Neural cell (in vitro differentiated cells): ENCODE results near the gene CPXM2. TPM values are rescaled to one million over a fixed set of nuclear protein-coding genes. Genes with fewer than 3 reads are reported as not detected.

Source experiments
- H2AFZ ChIP-seq: fragments of 200-600, 300-800 bp; sonication (generic), shearing (Covaris generic); 2 replicates; pipeline ENCODE4 v1.6.0; 2014; ENCODE audit warnings: low read depth, mild to moderate bottlenecking, antibody characterized with exemption, low read length, moderate library complexity
- H3F3A ChIP-seq: fragments of 200-600 bp; shearing (Covaris generic); 2 replicates; pipeline ENCODE4 v1.6.1; 2016; ENCODE audit warnings: mild to moderate bottlenecking, moderate library complexity, mixed read lengths, antibody characterized with exemption, low read length; ENCODE audit not compliant: insufficient read depth, poor library complexity, severe bottlenecking
- H3K27ac ChIP-seq: fragments of 200-600, 300-800 bp; sonication (generic), shearing (Covaris generic); 2 replicates; pipeline ENCODE4 v1.5.1; 2014; ENCODE audit warnings: mild to moderate bottlenecking, low read length, moderate library complexity
- H3K27me3 ChIP-seq: fragments of 300-800, 200-600 bp; sonication (generic), shearing (Covaris generic); 2 replicates; pipeline ENCODE4 v1.6.0; 2014; ENCODE audit warnings: mild to moderate bottlenecking, low read depth, low read length, moderate library complexity; ENCODE audit not compliant: insufficient read depth
- H3K36me3 ChIP-seq: fragments of 300-800, 200-600 bp; sonication (generic), shearing (Covaris generic); 2 replicates; pipeline ENCODE4 v1.5.1; 2014; ENCODE audit warnings: mild to moderate bottlenecking, antibody characterized with exemption, low read length, moderate library complexity; ENCODE audit not compliant: insufficient read depth
- H3K4me2 ChIP-seq: fragments of 300-800, 200-600 bp; sonication (generic), shearing (Covaris generic); 2 replicates; pipeline ENCODE4 v1.6.0; 2014; ENCODE audit warnings: mild to moderate bottlenecking, low read length
- H3K4me3 ChIP-seq: fragments of 300-800, 200-600 bp; sonication (generic), shearing (Covaris generic); 2 replicates; pipeline ENCODE4 v1.5.1; 2014; ENCODE audit warnings: mild to moderate bottlenecking, low read length, moderate library complexity
- H3K79me2 ChIP-seq: fragments of 200-600 bp; shearing (Covaris generic); replicated peaks from 2 replicates; pipeline ENCODE4 v1.6.0; 2014; ENCODE audit warnings: mild to moderate bottlenecking, low read length, moderate library complexity; ENCODE audit not compliant: insufficient read depth
- H3K9ac ChIP-seq: fragments of 300-800, 200-600 bp; sonication (generic), shearing (Covaris generic); 2 replicates; pipeline ENCODE4 v1.6.1; 2016; ENCODE audit warnings: mild to moderate bottlenecking, low read length, mixed read lengths
- H3K9me2 ChIP-seq: fragments of 200-600 bp; shearing (Covaris generic); 2 replicates; pipeline ENCODE4 v1.6.1; 2016; ENCODE audit warnings: mild to moderate bottlenecking, low read length, mixed read lengths; ENCODE audit not compliant: insufficient read depth
- H3K9me3 ChIP-seq: fragments of 200-600, 300-800 bp; sonication (generic), shearing (Covaris generic); 2 replicates; pipeline ENCODE4 v1.6.1; 2016; ENCODE audit warnings: mild to moderate bottlenecking, mixed run types, low read length, moderate library complexity, mixed read lengths
- H4K20me1 ChIP-seq: fragments of 200-600 bp; shearing (Covaris generic); 2 replicates; pipeline ENCODE4 v1.6.1; 2016; ENCODE audit warnings: mild to moderate bottlenecking, mixed run types; ENCODE audit not compliant: insufficient read depth
- CTCF ChIP-seq: fragments of 450-650 bp; IDR thresholded peaks from 2 replicates; pipeline ENCODE4 v1.5.1; 2014; ENCODE audit warnings: antibody characterized with exemption, mild to moderate bottlenecking, moderate library complexity; ENCODE audit not compliant: poor library complexity, severe bottlenecking
- EP300 ChIP-seq: fragments of 450-650 bp; conservative IDR thresholded peaks from 2 replicates; pipeline ENCODE4 v1.6.1; 2014; ENCODE audit warnings: antibody characterized with exemption, mild to moderate bottlenecking, moderate library complexity; ENCODE audit not compliant: poor library complexity, severe bottlenecking
- EZH2 ChIP-seq: fragments of 200-600, 300-800 bp; shearing (Covaris generic), sonication (generic); IDR thresholded peaks from 2 replicates; pipeline ENCODE4 v1.6.1; 2014; ENCODE audit warnings: antibody characterized with exemption, low read length, borderline replicate concordance, mild to moderate bottlenecking; ENCODE audit not compliant: insufficient read depth, poor library complexity, severe bottlenecking
- MXI1 ChIP-seq: fragments of 450-650 bp; conservative IDR thresholded peaks from 2 replicates; pipeline ENCODE4 v1.6.1; 2014; ENCODE audit warnings: antibody characterized with exemption, mild to moderate bottlenecking; ENCODE audit not compliant: poor library complexity, severe bottlenecking
- POLR2AphosphoS5 ChIP-seq: IDR thresholded peaks from 2 replicates; pipeline ENCODE4 v1.6.1; 2012
- RAD21 ChIP-seq: fragments of 450-650 bp; conservative IDR thresholded peaks from 2 replicates; pipeline ENCODE4 v1.6.1; 2014; ENCODE audit warnings: antibody characterized with exemption, mild to moderate bottlenecking, moderate library complexity
- SMC3 ChIP-seq: fragments of 450-650 bp; conservative IDR thresholded peaks from 2 replicates; pipeline ENCODE4 v1.6.1; 2014; ENCODE audit warnings: antibody characterized with exemption, mild to moderate bottlenecking, moderate library complexity; ENCODE audit not compliant: poor library complexity
- TAF1 ChIP-seq: IDR thresholded peaks from 2 replicates; pipeline ENCODE4 v1.6.1; 2012; ENCODE audit warnings: low read depth
- polyA plus RNA-seq: library from polyadenylated mRNA; depleted of rRNA; stranded (reverse); fragments of >200 nt; gene quantifications from 2 replicates; pipeline ENCODE4 v1.2.3, GENCODE V29; 2014
- TF ChIP-seq, protein P1 (sequence below): IDR thresholded peaks from 2 replicates; pipeline ENCODE4 v1.6.1; 2012; ENCODE audit warnings: borderline replicate concordance

Gene CPXM2
- polyA plus RNA-seq, 1 donor from 2014 or later: not detected

DNA sequence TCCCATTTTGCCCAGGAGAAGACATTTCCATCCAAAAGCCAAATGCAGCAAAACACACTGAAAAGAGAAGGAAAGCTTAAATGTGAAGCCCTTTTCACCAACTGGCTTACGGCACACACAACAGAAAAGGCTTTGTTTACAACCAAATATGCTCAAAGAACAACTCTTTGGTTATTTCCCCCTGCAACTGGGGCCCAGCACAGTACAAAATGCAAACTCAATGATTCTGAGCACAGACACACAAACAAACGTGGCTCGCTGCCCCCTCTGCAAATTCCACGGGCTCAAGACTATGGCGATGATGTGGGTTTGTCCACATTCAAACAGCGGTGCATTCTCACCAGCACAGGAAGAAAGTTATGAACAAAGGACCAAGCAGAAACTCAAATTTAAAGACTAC is 5.3 kb downstream of the CPXM2 start:
- no peak overlapping the region for H3K9ac ChIP-seq
- no peaks in the 10 kb centered on the region for H3K36me3 ChIP-seq
- H3K79me2 ChIP-seq: no peaks in the 10 kb centered on the region
- H3K4me2 ChIP-seq: no peak overlapping the region
- TF ChIP-seq, protein P1, sequence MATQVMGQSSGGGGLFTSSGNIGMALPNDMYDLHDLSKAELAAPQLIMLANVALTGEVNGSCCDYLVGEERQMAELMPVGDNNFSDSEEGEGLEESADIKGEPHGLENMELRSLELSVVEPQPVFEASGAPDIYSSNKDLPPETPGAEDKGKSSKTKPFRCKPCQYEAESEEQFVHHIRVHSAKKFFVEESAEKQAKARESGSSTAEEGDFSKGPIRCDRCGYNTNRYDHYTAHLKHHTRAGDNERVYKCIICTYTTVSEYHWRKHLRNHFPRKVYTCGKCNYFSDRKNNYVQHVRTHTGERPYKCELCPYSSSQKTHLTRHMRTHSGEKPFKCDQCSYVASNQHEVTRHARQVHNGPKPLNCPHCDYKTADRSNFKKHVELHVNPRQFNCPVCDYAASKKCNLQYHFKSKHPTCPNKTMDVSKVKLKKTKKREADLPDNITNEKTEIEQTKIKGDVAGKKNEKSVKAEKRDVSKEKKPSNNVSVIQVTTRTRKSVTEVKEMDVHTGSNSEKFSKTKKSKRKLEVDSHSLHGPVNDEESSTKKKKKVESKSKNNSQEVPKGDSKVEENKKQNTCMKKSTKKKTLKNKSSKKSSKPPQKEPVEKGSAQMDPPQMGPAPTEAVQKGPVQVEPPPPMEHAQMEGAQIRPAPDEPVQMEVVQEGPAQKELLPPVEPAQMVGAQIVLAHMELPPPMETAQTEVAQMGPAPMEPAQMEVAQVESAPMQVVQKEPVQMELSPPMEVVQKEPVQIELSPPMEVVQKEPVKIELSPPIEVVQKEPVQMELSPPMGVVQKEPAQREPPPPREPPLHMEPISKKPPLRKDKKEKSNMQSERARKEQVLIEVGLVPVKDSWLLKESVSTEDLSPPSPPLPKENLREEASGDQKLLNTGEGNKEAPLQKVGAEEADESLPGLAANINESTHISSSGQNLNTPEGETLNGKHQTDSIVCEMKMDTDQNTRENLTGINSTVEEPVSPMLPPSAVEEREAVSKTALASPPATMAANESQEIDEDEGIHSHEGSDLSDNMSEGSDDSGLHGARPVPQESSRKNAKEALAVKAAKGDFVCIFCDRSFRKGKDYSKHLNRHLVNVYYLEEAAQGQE: no peak
- TF ChIP-seq POLR2AphosphoS5 (no peak), CTCF (no peak), RAD21 (no peak), EZH2 (no peak), MXI1 (no peak), SMC3 (no peak), TAF1 (no peak), EP300 (no peak)
- H2AFZ ChIP-seq: no peak overlapping the region
- H4K20me1 ChIP-seq: no peaks in the 10 kb centered on the region
- no peak overlapping the region for H3K27ac ChIP-seq
- no peak overlapping the region for H3K4me3 ChIP-seq
- H3K9me2 ChIP-seq: no peaks in the 10 kb centered on the region
- no peaks in the 10 kb centered on the region for H3F3A ChIP-seq
- H3K27me3 ChIP-seq: peaks cover 18% of the 10 kb centered on the region
- H3K9me3 ChIP-seq: no peaks in the 10 kb centered on the region

- Histone ChIP-seq H3F3A (no peaks in the 10 kb centered on the region), H3K4me3 (no peak overlapping the region), H3K36me3 (no peaks in the 10 kb centered on the region), H3K4me2 (no peak overlapping the region), H3K79me2 (no peaks in the 10 kb centered on the region), H3K27me3 (peaks cover 11% of the 10 kb centered on the region), H3K9me2 (no peaks in the 10 kb centered on the region), H3K9ac (no peak overlapping the region), H3K9me3 (no peaks in the 10 kb centered on the region), H3K27ac (no peak overlapping the region), H2AFZ (no peak overlapping the region), H4K20me1 (no peaks in the 10 kb centered on the region)
- TF ChIP-seq POLR2AphosphoS5 (no peak), MXI1 (no peak), TAF1 (no peak), EZH2 (no peak), RAD21 (no peak), CTCF (no peak), SMC3 (no peak), EP300 (no peak)
- TF ChIP-seq, protein P1: no peak
Observed at GRCh38 chr10:123885406-123886170, 6.0 kb downstream of the CPXM2 start.
